Lower lobe of right lung (tissue), 2 donors: ENCODE results near the gene ARHGAP4. TPM values are rescaled to one million over a fixed set of nuclear protein-coding genes. Genes with fewer than 3 reads are reported as not detected.

Experiments
- ATAC-seq, 2 donors: fragments of 200-7000 bp; cut with Tn5 transposase; one replicate each; pipeline ENCODE4 v1.9.1; 2020 to 2022; ENCODE audit warnings: mild to moderate bottlenecking in 2 of 2, moderate library complexity in 2 of 2
- DNase-seq: peaks from one replicate; pipeline ENCODE4 v3.0.0-alpha.2; 2020
- H3K27ac ChIP-seq: fragments of 200-600 bp; one replicate; pipeline ENCODE4 v1.8.0; 2022
- H3K27me3 ChIP-seq: fragments of 200-600 bp; one replicate; pipeline ENCODE4 v1.8.0; 2022; ENCODE audit warnings: low read depth
- H3K36me3 ChIP-seq: fragments of 200-600 bp; one replicate; pipeline ENCODE4 v1.8.0; 2022; ENCODE audit warnings: mild to moderate bottlenecking
- H3K4me1 ChIP-seq: fragments of 200-600 bp; one replicate; pipeline ENCODE4 v1.8.0; 2022
- H3K4me3 ChIP-seq: fragments of 200-600 bp; one replicate; pipeline ENCODE4 v1.8.0; 2022; ENCODE audit warnings: mild to moderate bottlenecking
- H3K9me3 ChIP-seq: fragments of 200-600 bp; one replicate; pipeline ENCODE4 v1.8.0; 2022
- intact Hi-C: fragments of 100-400 bp; cut with DNase I; formaldehyde crosslinking; loops from one replicate; pipeline ENCODE4 v1.11.0; 2022
- total RNA-seq: library from RNA; stranded (reverse); fragmentation: NEBNext Ultra II Directional; extraction: Animal tissue kit (Norgen Biotek cat#: 25700); gene quantifications from one replicate; pipeline ENCODE4 v1.2.1, GENCODE V29; 2021
- TF ChIP-seq, protein P1 (sequence below): fragments of 200-600 bp; IDR thresholded peaks from one replicate; pipeline ENCODE4 v1.8.0; 2022; ENCODE audit warnings: antibody characterized with exemption, mild to moderate bottlenecking
- donor health status: DM: no; HTN: yes; CAD: no; lungs with severe emphysema.

Gene ARHGAP4
- total RNA-seq, 1 donor from 2014 or later: 70.7 TPM

DNA sequence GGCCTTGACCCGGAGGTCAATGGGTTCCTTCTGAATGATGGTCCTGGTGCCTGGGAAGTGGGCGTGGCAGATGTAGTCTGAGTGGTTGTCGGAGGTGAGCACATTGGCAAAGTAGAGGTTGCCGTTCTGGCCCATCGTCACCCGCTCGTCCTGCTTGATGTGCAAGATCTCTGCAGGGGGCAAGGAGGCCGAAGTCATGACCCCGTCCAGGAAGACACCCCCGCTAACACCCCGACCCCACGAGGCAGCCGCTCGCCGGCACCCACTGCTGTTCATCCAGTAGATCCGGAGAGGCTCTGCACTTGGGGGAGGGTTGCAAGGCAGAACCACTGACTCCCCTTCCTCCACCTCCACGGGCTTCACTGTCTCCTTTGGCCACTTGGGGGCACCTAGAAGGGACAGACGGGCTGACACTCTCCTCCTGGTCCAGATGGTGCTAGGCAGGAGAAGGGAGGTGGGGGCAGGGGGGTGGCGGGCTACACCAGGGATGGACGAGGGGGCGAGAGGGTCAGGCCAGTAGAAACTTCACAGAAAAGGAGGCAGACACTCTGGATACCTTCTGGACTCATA lies 55.2 kb downstream of the ARHGAP4 start:
- no peak for ATAC-seq
- H3K27me3 ChIP-seq: no peaks in the 10 kb centered on the region
- TF ChIP-seq, protein P1, sequence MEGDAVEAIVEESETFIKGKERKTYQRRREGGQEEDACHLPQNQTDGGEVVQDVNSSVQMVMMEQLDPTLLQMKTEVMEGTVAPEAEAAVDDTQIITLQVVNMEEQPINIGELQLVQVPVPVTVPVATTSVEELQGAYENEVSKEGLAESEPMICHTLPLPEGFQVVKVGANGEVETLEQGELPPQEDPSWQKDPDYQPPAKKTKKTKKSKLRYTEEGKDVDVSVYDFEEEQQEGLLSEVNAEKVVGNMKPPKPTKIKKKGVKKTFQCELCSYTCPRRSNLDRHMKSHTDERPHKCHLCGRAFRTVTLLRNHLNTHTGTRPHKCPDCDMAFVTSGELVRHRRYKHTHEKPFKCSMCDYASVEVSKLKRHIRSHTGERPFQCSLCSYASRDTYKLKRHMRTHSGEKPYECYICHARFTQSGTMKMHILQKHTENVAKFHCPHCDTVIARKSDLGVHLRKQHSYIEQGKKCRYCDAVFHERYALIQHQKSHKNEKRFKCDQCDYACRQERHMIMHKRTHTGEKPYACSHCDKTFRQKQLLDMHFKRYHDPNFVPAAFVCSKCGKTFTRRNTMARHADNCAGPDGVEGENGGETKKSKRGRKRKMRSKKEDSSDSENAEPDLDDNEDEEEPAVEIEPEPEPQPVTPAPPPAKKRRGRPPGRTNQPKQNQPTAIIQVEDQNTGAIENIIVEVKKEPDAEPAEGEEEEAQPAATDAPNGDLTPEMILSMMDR: no peak
- no peaks in the 10 kb centered on the region for H3K36me3 ChIP-seq
- H3K4me1 ChIP-seq: no peaks in the 10 kb centered on the region
- intact Hi-C loops: no loop called here
- no peak overlapping the region for H3K4me3 ChIP-seq
- no peak for DNase-seq
- H3K27ac ChIP-seq: no peak overlapping the region
- H3K9me3 ChIP-seq: no peaks in the 10 kb centered on the region

DNA sequence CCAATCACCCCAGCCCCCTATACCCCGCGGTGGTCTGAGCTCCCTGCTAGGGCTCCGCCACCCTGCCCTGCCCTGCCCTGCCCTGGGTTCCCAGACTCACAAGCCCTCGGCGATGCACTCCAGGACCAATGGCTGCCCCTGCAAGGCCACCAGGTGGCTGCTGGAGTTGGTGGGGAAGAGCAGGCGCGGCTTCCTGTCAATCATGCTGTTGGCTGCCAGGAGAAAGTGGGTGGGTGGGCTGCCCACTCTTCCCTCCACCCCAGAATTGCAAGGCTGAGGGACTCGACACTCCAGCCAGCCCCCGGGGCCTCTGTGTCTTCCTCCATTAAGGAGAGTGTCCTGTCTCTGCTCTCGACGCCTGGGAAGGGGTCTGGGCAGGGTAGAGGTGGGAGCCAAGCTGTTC lies 55.8 kb downstream of the ARHGAP4 start:
- Histone ChIP-seq H3K36me3 (no peaks in the 10 kb centered on the region), H3K27me3 (no peaks in the 10 kb centered on the region), H3K27ac (no peak overlapping the region), H3K9me3 (no peaks in the 10 kb centered on the region), H3K4me3 (no peak overlapping the region), H3K4me1 (no peaks in the 10 kb centered on the region)
- no peak for ATAC-seq
- intact Hi-C loops: no loop called here
- TF ChIP-seq, protein P1: no peak
- DNase-seq: no peak

DNA sequence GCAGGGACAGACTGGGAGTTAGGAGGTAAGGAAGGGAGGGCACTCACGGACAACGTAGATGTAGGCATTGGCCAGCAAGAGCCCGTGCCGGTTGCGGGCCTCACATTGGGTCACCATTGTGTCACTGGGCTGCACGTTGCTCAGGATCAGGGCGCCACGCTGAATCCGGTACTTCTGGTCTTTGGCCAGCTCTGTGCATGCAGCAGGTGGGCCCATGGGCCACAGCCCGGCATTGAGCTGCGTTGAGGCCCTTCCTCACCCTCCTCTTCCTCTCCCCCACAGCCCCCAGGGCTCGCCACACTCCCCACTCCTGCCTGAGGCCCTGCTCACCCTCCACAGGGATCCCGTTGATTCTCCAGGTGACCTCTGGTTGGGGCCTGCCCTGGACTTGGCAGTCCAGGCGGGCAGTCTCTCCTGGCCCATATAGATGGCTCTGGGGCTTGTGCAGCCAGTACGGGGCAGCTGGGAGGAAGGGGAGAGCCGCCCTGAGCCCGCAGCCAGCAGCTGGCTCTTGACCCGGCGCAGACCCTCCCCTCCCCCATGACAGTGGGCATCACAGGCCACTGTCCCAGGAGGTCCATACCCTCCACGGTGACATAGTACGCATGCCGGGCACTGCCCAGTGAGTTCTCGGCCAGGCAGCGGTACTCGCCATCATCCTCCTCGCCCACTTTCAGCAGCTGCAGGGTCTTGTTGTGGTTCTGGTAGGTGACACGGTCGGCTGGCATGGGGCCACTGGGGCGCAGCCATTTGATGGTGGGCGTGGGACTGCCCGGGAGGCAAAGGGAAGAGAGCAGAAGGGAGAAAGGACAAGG lies 56.4 kb downstream of the ARHGAP4 start:
- no peaks in the 10 kb centered on the region for H3K27me3 ChIP-seq
- H3K4me3 ChIP-seq: no peak overlapping the region
- ATAC-seq (no peak), DNase-seq (no peak)
- no peaks in the 10 kb centered on the region for H3K9me3 ChIP-seq
- intact Hi-C loops: no loop called here
- H3K4me1 ChIP-seq: no peaks in the 10 kb centered on the region
- no peaks in the 10 kb centered on the region for H3K36me3 ChIP-seq
- TF ChIP-seq, protein P1: no peak
- no peak overlapping the region for H3K27ac ChIP-seq

DNA sequence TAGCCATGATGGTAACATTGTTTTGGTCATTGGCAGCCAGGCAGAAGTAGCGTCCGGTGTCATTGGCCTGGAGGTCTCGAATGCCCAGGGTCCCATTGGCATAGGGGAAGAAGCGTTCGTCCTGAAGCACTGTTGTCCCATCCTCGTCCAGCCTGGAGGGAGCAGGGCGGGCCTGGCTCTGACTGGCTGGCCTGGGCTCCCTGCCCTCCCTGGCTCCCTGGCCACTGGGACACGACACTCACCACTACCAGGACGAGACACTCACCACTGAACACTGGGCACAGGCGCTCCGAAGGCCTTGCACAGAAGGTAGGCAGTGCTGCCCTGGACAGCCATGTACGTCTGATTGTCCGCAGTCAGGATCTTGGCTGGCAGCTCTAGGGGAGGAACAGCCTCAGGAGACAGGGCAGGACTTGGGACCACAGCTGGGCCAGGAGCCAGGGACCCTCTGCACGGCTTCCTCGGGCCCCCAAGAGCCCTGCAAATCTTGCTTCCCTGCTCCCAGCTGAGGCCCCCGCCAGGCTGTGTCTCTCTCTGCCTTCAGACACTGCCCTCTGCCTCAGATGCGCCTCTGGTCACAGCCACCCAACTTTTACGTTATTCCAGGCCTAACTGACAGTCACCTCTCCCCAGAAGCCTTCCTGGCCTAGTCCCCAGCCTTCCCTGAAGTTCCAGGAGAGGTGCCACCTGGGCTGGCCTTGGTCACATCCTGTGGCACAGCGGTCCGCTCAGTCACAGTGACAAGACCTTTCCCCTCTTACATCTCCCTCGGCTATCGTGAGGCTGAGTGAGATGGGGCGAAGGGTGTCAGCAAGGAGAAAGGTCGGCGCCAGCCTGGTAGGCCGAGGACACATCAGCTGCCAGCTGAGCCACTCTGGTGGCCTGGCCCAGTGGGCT lies 57.2 kb downstream of the ARHGAP4 start:
- no peak overlapping the region for H3K27ac ChIP-seq
- ATAC-seq (no peak), DNase-seq (no peak)
- H3K36me3 ChIP-seq: no peaks in the 10 kb centered on the region
- H3K9me3 ChIP-seq: no peaks in the 10 kb centered on the region
- H3K27me3 ChIP-seq: no peaks in the 10 kb centered on the region
- H3K4me1 ChIP-seq: no peaks in the 10 kb centered on the region
- intact Hi-C loops: no loop called here
- TF ChIP-seq, protein P1: no peak
- no peak overlapping the region for H3K4me3 ChIP-seq

DNA sequence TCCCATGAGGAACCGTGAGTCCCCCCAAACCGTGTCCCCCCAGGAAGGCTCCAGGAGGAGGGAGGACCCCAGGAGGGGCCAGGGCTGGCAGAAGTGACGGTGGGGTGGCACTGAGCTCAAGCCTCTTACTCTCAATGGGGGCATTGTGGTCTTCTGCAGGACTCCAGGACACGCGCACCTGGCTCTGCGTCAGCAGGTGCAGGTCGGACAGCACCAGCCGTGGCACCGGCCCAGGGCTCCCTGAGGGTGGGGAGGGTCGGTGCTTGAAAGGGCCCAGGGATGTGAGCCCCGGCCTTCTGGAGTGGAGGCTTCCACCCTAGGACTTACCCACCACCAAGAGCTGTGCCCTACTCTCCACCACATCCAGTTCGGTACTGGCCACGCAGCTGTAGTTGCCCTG lies 58.4 kb downstream of the ARHGAP4 start:
- no peaks in the 10 kb centered on the region for H3K27me3 ChIP-seq
- DNase-seq: no peak
- intact Hi-C loops: no loop called here

More for the DNA sequence above, 58.4 kb downstream of the ARHGAP4 start:
- no peak for ATAC-seq
- no peak overlapping the region for H3K27ac ChIP-seq
- TF ChIP-seq, protein P1: no peak
- no peaks in the 10 kb centered on the region for H3K36me3 ChIP-seq
- no peaks in the 10 kb centered on the region for H3K4me1 ChIP-seq
- H3K9me3 ChIP-seq: no peaks in the 10 kb centered on the region
- no peak overlapping the region for H3K4me3 ChIP-seq
